HG03196 (cell line): ENCODE measurements around the gene GPR26.

Experiments
- ATAC-seq: cut with Tn5 transposase; IDR thresholded peaks from one replicate; pipeline ENCODE4 v1.9.1; 2021; ENCODE audit not compliant: unreplicated experiment

The GPR26 gene

DNA sequence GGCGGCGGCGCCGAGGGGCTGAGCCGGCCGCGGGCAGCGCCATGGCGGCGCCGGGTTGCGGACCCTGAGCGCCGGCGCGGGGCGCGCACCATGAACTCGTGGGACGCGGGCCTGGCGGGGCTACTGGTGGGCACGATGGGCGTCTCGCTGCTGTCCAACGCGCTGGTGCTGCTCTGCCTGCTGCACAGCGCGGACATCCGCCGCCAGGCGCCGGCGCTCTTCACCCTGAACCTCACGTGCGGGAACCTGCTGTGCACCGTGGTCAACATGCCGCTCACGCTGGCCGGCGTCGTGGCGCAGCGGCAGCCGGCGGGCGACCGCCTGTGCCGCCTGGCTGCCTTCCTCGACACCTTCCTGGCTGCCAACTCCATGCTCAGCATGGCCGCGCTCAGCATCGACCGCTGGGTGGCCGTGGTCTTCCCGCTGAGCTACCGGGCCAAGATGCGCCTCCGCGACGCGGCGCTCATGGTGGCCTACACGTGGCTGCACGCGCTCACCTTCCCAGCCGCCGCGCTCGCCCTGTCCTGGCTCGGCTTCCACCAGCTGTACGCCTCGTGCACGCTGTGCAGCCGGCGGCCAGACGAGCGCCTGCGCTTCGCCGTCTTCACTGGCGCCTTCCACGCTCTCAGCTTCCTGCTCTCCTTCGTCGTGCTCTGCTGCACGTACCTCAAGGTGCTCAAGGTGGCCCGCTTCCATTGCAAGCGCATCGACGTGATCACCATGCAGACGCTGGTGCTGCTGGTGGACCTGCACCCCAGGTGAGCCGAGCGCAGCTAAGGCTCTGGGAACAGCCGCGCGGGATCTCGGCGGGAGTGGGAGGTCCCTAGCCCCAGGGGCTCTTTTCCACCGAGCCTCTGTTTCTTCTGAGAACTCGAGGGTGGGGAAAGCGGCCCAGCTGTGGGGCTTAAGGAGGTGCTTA is at the start of gene GPR26:
GPR26 (plus strand) TSS at position 38 of the 919 bp plus-strand sequence; CDS start at position 91, 53 bp downstream.
- ATAC-seq: no peak

DNA sequence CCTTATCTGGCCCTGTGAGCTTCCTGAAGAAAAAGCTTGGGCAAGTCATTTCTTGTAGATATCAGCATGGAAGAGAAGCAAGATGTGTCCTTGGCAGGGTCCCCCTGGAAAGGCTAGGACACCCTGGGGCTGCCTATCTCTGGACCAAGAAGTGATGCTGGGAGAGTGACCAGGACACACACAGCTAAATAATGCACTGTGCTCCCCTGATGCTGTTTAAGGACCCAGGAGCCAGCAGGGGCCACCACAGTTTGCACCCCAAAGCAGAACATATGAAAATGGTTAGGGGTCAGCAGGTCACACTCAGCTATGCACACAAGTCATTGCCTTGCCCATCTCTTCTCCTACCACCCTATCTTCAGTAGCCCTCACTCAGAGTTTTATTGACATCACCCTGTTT is 47.9 kb upstream of the GPR26 start:
- ATAC-seq: no peak

GRCh38 chr10:123619067-123619855 is 46.9 kb upstream of the GPR26 start:
- ATAC-seq: no peak

DNA sequence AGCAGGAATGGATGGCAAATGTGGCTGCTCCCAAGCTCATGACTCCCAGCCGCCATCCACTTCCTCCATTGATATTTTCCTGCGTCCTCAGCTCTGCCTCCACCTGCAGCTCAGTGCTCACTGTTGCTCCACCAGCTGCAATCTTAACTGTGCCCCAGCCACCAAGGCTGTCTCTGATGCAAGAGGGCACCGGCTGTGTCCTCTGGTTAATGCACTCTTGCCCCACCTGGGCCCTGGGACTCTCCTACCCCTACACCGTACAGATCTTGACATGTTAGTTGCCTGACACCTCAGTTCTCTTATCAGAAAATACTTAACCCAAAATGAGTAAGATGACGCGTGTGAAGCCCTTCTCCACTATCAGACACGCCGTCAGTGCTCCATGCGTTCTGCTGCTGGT is 45.5 kb upstream of the GPR26 start:
- no peak for ATAC-seq

GRCh38 chr10:123621492-123621891 is 44.7 kb upstream of the GPR26 start:
- ATAC-seq: no peak

GRCh38 chr10:123621916-123622315 is 44.2 kb upstream of the GPR26 start:
- ATAC-seq: no peak

DNA sequence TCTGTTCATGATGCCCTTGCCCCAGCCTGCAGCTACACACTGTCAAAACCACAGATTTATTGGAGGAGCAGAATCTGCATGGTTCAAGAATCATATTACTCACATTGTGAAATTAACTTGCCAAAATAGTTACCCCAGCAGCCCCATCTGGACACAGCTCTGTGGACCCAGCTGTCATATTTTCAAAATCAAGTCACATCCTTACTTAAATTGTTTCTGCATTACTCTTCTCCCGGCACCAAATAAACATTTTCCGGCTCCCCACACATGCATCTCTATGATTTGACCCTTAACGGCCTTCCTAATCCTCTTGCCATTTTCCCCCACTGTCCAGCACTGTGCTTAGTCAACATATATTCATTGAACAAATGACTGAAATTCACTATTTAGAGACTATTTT is 43.8 kb upstream of the GPR26 start:
- no peak for ATAC-seq

DNA sequence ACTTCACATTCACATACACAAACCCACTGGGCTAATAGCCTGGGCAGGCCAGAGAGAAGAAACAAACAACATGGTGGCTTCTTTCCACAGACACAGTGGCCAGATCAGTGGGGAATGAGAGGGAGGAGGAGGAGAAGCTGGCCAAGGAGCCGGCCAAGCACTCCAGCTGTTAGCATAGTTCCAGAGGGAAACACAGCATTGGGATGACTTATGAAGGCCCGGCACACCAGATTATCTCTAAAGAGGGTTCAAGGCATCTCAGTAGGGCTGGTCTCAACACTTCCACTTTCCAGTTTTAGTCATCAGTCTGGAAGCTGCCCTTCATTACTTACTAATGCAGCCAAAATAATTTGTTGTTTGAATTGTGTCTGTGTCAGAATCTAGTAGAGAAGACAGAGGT is 42.1 kb upstream of the GPR26 start:
- ATAC-seq: no peak

DNA sequence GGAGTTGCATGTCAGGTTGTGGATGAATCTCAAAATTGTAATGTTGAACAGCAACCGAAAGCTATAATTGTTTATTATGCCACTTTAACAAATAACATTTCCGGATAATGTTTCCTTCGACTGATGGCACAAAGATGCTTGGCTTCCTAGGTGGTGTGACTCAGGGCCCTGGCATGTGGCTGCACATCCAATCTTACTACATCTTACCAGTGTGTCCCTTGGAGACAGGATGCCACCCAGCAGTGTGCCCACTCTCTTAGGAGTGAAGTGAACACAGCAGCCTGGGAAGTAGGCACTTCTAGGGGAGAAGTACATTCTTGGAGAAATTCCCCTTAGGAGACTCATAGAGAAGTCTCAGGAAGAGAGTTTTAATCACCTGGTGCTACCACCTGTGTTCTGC is 33.0 kb upstream of the GPR26 start:
- no peak for ATAC-seq

- ATAC-seq: no peak
Observed at GRCh38 chr10:123633636-123634035, 32.5 kb upstream of the GPR26 start.

- no peak for ATAC-seq
Observed at GRCh38 chr10:123634221-123634620, 31.9 kb upstream of the GPR26 start.

DNA sequence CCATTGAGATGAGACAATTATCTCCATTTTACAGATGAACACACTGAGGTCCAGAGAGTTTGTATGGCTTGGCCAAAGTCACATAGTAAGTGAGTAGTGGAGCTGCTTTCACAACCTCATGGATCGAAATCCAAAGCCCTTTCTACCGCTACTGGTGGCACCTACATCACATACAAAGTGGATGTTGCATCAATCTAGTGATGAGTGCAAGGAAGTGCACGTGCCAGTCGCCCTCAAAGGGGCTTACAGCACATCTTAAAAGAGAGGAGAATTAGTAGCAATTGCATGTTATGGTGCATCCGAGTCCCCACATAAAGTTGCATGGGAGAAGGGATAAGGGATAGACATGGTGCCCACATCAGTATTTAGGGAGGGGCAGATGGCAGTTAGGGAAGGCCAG is 31.0 kb upstream of the GPR26 start:
- no peak for ATAC-seq

GRCh38 chr10:123635745-123636144 is 30.4 kb upstream of the GPR26 start:
- ATAC-seq: no peak

GRCh38 chr10:123636598-123637325 is 29.4 kb upstream of the GPR26 start:
- no peak for ATAC-seq

GRCh38 chr10:123637326-123637880 is 28.8 kb upstream of the GPR26 start:
- no peak for ATAC-seq

DNA sequence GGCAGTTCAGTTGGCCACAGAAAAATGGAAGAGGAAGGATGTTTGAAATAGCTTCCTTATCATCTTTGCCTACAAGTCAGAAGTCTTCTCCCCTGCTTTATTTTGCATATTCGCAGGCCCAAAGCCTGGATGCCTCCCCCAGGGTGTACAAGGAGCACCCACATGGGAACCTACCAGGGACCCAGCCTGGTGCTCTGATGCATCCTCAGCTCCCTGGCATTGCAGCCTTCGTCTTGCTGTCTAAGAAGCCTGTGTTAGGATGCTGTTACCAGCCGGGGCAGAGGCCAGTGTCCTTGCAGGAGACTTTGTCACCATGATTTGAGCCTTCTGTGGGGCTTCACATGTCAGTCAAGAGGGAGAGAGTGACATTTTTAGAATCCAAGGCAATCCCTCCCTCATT is 27.0 kb upstream of the GPR26 start:
- no peak for ATAC-seq

- ATAC-seq: no peak
Observed at GRCh38 chr10:123640016-123640535, 26.1 kb upstream of the GPR26 start.

- no peak for ATAC-seq
Observed at GRCh38 chr10:123642293-123642692, 23.9 kb upstream of the GPR26 start.

- ATAC-seq: no peak
Observed at GRCh38 chr10:123642697-123643096, 23.5 kb upstream of the GPR26 start.

- no peak for ATAC-seq
Observed at GRCh38 chr10:123643315-123643714, 22.8 kb upstream of the GPR26 start.

- ATAC-seq: no peak
Observed at GRCh38 chr10:123645016-123645415, 21.1 kb upstream of the GPR26 start.
